ENCODE data around the gene TMPRSS2. TPM values are rescaled to one million over a fixed set of nuclear protein-coding genes. Genes with fewer than 3 reads are reported as not detected.

TMPRSS2 gene
- total RNA-seq, 6 experiments from 2014 or later = not detected

DNA sequence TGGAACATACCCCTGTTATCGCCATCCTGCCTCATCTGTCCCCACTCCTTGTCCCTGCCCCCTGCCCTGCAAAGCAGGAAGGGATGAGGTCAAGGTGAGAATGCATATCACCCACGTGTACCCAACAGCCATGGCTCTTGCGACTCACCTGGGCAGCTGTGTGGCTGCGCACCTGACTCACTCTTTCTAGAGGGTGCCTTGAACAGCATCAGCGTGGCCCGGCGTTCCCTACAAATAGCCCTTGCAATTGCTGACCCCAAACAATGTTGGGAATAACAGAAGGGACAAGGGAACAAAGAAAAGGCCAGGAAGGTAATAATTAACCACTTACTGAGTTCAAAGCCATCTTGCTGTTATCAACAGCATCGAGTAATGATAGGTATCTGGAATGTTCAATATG lies 10.2 kb downstream of the TMPRSS2 start:
- no peak overlapping the region for H3K27ac Mint-ChIP-seq

GRCh38 chr21:41497008-41497407 lies 10.9 kb downstream of the TMPRSS2 start:
- TF ChIP-seq CTCF (IDR thresholded peaks at IDR 0.05) = no peak
- Mint-ChIP-seq H3K27ac (no peak overlapping the region), H3K27me3 (ENCODE audit: insufficient read depth) (peaks cover 12% of the 10 kb centered on the region), H3K36me3 (ENCODE audit: low read depth) (no peaks in the 10 kb centered on the region), H3K4me1 (ENCODE audit: low read depth) (no peaks in the 10 kb centered on the region), H3K9me3 (no peaks in the 10 kb centered on the region), H3K4me3 (no peak overlapping the region)
- DNase-seq = no peak

More for the DNA sequence above, 10.2 kb downstream of the TMPRSS2 start:
- Mint-ChIP-seq H3K9me3 (no peaks in the 10 kb centered on the region), H3K4me1 (ENCODE audit: low read depth) (no peaks in the 10 kb centered on the region), H3K4me3 (no peak overlapping the region), H3K27me3 (ENCODE audit: insufficient read depth) (peaks cover 14% of the 10 kb centered on the region), H3K36me3 (ENCODE audit: low read depth) (no peaks in the 10 kb centered on the region)
- no peak for TF ChIP-seq CTCF (IDR thresholded peaks at IDR 0.05)
- no peak for DNase-seq

- DNase-seq = no peak
Measured at GRCh38 chr21:41494242-41494641, 13.7 kb downstream of the TMPRSS2 start.

DNA sequence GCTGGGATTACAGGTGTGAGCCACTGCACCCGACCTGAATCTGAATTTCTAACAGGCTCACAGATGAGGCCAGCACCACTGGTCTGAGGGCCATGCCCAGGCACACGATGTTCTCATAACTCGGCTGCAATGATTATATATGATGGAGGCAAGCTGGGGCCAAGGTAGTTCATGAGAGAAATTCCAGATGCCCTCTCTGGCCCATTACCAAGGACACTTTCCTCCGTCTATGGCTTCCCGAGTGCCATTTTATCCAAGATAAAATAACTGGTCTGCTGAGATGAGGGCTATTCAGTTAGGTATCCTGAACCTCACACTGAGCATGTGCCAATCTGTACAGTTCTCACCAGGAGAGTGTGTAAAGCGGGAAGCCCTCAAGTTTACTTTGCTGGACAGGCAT lies 16.5 kb downstream of the TMPRSS2 start:
- TF ChIP-seq CTCF (IDR thresholded peaks at IDR 0.05) = no peak
- Mint-ChIP-seq H3K27me3 (ENCODE audit: insufficient read depth) (peaks cover 12% of the 10 kb centered on the region), H3K4me3 (no peak overlapping the region), H3K4me1 (ENCODE audit: low read depth) (no peaks in the 10 kb centered on the region), H3K27ac (no peak overlapping the region), H3K9me3 (no peaks in the 10 kb centered on the region), H3K36me3 (ENCODE audit: low read depth) (no peaks in the 10 kb centered on the region)
- DNase-seq = no peak

More at GRCh38 chr21:41494242-41494641, 13.7 kb downstream of the TMPRSS2 start:
- Mint-ChIP-seq H3K36me3 (ENCODE audit: low read depth) (no peaks in the 10 kb centered on the region), H3K4me1 (ENCODE audit: low read depth) (no peaks in the 10 kb centered on the region), H3K27ac (no peak overlapping the region), H3K9me3 (no peaks in the 10 kb centered on the region), H3K4me3 (no peak overlapping the region), H3K27me3 (ENCODE audit: insufficient read depth) (peaks cover 8% of the 10 kb centered on the region)
- TF ChIP-seq CTCF (IDR thresholded peaks at IDR 0.05) = no peak

DNA sequence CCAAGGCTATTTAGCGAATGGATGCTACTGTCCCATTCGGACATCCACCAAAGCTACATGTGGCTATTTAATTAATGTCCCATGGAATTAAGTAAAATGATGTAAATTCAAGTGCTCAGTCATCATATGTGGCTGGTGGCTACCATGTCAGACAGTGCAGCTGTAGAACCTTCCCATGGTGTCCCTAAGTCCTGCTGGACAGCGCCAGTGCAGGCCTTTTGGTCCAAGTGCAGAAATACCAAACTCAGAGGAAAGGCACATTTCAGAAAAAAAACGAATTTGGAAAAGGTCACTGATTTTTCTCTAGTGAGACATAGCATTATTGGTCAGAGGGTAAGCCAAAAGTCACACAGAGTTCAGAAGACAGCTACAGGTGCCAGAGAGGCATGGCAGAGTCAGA lies 17.6 kb downstream of the TMPRSS2 start:
- Mint-ChIP-seq H3K4me1 (ENCODE audit: low read depth) (no peaks in the 10 kb centered on the region), H3K36me3 (ENCODE audit: low read depth) (no peaks in the 10 kb centered on the region), H3K4me3 (no peak overlapping the region), H3K9me3 (no peaks in the 10 kb centered on the region), H3K27ac (no peak overlapping the region), H3K27me3 (ENCODE audit: insufficient read depth) (peaks cover 12% of the 10 kb centered on the region)
- no peak for TF ChIP-seq CTCF (IDR thresholded peaks at IDR 0.05)
- no peak for DNase-seq

DNA sequence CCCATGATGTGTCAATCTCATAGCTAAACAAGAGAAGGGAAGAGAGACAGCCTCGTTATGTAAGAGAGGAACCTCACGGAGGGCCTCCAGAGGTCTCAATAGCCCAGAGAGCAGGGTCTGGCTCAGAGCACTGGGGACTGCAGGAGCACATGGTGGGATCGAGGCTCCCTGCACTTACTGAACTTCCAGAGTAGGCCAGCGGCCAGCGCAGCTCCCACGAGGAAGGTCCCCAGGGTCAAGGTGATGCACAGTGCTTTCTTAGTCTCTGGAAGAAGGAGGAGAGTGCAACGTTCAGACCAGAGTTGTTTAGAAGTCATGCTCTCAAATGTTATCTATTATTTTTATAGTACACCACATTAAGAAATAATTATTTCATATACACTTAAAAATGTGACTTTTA lies 18.6 kb downstream of the TMPRSS2 start:
- Mint-ChIP-seq H3K27me3 (ENCODE audit: insufficient read depth) (peaks cover 9% of the 10 kb centered on the region), H3K4me1 (ENCODE audit: low read depth) (no peaks in the 10 kb centered on the region), H3K9me3 (no peaks in the 10 kb centered on the region), H3K4me3 (no peak overlapping the region), H3K27ac (no peak overlapping the region), H3K36me3 (ENCODE audit: low read depth) (no peaks in the 10 kb centered on the region)
- no peak for TF ChIP-seq CTCF (IDR thresholded peaks at IDR 0.05)
- DNase-seq = no peak

All from HFFc6 (cell line).